ENCODE data around the gene GALNT8.

DNA sequence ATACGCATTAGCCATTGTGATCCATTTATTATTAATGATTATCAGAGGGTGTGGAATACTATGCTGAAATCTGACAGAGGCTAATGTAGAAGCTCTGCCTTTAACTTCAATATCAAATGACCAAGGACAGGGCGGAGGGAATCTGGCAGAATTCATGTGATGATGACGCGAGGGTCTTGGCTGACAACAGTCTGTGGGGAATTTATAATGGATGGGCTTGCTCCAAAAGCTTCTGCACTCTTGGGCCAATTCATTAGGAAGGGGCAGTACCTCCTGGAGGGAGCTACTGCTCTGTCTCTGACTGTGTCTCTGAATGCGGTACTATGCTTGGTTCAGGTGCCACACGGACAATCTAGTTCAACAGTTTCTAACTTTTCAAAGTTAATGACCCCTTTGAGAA is 46.2 kb downstream of the GALNT8 start:
- TF ChIP-seq, protein P1, sequence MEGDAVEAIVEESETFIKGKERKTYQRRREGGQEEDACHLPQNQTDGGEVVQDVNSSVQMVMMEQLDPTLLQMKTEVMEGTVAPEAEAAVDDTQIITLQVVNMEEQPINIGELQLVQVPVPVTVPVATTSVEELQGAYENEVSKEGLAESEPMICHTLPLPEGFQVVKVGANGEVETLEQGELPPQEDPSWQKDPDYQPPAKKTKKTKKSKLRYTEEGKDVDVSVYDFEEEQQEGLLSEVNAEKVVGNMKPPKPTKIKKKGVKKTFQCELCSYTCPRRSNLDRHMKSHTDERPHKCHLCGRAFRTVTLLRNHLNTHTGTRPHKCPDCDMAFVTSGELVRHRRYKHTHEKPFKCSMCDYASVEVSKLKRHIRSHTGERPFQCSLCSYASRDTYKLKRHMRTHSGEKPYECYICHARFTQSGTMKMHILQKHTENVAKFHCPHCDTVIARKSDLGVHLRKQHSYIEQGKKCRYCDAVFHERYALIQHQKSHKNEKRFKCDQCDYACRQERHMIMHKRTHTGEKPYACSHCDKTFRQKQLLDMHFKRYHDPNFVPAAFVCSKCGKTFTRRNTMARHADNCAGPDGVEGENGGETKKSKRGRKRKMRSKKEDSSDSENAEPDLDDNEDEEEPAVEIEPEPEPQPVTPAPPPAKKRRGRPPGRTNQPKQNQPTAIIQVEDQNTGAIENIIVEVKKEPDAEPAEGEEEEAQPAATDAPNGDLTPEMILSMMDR (IDR thresholded peaks at IDR 0.05), result no peak
- TF ChIP-seq SIN3A (IDR thresholded peaks at IDR 0.05; ENCODE audit: borderline replicate concordance, insufficient read depth, low read depth, low read length), result no peak
- TF ChIP-seq POLR2AphosphoS5 (IDR thresholded peaks at IDR 0.05; ENCODE audit: low read depth, low read length), result no peak
